GM18499 (cell line): ENCODE measurements around the gene GPATCH8.
"Not testable (repeated sequence)": the region's sequence is repeated elsewhere in the genome, so short reads cannot be mapped to it uniquely, and the experiment has no call there.

Experiments used
- ATAC-seq: cut with Tn5 transposase; IDR thresholded peaks from one replicate; pipeline ENCODE4 v1.9.1; 2021; ENCODE audit warnings: moderate number of reproducible peaks; ENCODE audit not compliant: insufficient read depth, unreplicated experiment

The GPATCH8 gene

DNA sequence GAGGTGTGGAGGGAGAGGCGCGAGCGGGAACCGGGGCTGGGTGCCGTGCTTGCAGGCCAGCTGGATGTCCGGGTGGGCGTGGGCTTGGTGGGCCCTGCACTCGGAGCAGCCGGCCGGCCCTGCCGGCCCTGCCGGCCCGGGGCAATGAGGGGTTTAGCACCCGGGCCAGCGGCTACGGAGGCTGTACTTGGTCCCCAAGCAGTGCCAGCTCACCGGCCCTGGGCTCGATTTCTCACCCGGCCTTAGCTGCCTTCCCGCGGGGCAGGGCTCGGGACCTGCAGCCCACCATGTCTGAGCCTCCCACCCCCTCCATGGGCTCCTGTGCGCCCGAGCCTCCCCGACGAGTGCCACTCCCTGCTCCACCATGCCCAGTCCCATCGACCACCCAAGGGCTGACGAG, 24.7 kb upstream of the GPATCH8 start:
- ATAC-seq, result no peak

DNA sequence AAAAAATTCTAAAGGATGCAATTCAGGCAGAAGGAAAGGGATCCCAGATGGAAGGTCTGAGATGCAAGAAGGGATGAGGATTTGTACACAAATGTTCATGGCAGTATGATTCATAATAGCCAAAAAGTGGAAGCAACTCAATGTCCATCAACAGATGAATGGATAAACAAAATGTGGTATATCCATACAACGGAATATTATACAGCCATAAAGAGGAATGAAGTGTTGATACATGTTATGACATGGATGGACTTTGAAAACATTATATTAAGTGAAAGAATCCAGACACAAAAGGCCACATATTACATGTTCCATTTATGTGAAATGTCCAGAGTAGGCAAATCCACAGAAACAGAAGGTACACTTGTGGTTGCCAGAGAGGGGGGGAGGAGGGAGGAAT, 23.9 kb upstream of the GPATCH8 start:
- ATAC-seq, result no peak

DNA sequence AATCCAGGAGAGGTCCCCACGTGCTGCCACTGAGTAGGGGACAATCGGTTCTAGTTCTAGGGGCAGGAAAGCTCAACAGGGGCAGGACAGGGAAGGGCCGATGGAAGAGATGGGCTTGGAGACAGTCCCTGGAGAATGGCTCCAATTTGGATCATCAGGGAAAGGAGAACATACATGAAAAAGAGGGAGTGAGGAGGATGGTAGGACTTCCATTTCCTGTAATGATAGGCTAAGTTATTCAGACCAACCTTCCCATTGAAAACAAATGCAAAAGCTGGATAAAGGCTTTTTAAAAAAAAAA, 20.4 kb upstream of the GPATCH8 start:
- ATAC-seq, result no peak

DNA sequence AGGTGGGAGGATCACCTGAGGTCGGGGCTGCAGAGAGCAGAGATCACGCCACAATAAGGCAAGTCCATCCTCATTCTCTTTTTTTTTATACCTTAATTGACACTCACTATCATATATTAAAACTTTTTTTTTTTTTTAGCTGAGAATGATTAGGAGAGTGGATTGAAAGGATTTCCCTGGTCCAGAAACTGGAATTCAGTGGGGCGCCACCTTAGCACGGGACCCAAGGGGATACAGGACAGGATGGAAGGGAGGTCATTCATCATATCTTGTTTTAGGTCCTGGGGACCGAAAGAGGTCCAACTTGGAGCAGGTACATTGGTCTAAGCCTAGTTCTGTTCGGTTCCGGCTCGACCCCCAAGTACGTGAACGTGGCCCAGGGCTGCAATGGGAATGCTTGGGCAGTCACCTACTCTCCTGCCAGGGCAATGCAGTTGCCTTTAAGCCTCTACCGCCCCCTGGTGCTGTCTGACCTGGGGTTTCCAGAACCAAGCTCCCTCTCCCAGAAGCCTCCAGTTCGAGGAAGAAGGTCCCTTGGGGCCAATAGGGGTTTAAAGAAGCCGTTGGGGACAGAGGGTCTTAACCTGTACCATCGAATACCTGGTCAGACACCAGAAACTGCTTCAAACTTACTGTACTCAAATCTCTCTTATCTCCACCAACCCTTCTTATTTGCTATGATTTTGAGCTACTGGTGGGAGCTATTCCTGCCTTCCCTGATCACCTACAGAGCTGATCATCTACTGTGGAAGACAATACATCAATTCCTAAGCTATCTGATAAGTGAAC, 19.9 kb upstream of the GPATCH8 start:
- ATAC-seq, result no peak

DNA sequence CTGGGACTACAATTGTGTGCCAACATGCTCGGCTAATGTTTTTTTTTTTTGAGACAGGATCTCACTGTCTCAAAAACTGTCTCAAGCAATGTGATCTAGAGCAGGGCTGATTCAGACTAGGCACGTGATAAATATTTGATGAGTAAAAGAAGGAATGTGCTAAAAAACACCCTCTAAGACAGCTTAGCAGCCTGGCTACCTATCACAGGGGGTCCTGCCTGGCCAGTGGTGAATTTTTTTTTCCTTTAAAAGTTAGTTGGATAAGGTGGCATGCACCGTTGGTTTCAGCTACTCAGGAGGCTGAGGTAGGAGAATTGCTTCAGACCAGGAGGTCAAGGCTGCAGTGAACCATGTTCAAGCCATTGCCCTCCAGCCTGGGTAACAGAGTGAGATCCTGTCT, 14.8 kb upstream of the GPATCH8 start:
- no peak for ATAC-seq

DNA sequence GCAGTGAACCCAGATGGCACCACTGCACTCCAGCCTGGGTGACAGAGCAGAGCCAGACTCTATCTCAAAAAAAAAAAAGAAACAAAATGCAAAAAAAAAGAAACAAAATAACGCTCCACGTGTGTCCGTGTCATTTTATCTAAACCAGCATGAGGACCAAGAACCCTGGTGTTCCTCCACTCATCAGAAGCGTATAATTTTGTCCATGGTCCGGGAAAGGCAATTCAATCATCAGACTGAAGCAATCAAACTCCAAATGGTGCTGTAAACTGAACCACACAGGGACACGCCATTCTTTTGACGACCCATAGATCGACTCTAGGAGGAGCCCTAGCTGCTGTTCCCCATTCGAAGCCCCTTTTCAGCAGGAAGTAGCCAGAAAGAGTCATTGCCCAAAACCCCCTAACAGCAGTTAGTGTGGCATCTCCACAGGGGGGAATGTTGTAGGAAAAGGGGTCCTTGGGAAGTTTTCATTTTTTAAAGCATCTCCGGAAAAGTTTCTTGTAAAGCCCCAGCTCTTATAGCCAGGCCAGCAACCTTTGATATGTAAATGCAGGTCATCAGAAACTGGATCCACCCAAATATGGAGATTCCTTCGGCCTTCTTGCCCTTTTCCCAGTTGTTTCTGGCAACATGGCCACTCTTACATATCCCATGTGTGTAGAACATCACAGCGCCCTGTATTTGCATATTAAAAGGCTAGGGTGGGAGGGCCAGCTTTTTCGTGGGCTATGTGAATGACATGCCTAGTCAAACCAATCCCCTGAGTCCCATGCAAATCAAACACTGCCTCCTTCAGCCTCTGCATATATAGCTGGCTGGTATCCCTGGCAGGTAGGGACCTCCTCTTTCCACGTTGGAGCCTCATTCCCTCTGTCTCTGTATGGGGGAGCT, 8.3 kb upstream of the GPATCH8 start:
- ATAC-seq, result not testable (repeated sequence)

DNA sequence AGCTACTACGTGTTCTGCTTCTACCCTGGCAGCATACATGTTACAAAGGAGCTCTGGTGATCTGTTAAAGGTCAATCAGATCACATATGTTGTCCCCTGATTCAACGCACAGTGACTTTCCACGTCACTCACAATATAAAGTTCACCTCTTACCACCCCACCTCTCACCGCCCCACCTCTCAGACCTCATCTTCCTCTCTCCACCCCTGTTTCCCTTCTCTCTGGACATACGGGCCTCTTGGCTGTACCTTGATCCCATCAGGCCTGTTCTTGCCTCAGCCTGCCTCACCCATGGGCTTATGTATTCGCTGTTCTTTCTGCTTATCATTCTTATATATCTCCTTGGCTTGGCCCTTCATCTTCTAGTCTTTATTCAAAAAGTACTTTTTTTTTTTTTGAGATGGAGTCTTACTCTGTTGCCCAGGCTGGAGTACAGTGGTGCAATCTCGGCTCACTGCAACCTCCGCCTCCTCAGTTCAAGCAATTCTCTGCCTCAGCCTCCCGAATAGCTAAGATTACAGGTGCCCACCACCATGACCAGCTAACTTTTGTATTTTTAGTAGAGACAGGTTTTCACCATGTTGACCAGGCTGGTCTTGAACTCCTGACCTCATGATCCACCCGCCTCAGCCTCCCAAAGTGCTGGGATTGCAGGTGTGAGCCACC, 3.9 kb upstream of the GPATCH8 start:
- ATAC-seq, result not testable (repeated sequence)

DNA sequence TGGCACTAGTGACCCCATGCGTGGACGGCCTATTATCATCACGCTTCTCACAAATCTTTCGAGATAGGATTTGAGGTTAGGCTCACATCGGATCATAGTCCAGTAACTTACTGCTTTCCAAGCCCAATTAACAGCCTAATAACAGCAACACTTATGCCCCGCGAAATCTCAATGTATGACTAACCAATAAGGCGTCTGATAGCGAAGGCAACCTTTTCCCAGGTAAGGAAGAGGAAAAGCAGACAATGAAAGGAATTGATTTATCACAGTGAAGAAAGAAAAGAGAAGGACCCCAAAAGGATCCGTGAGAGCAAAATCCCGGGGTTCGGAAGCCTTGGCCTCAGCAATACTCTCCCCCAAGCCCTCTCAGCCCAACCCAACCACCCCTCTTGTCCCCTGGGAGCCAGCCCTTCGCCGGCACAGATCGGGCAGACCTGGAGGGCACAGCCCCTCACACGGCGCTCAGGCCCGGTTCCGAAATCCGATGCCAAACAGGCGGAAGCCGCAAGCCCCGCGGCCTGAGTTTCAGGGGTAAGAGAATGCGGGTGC, 534 bp downstream of the GPATCH8 start:
- ATAC-seq, result no peak

DNA sequence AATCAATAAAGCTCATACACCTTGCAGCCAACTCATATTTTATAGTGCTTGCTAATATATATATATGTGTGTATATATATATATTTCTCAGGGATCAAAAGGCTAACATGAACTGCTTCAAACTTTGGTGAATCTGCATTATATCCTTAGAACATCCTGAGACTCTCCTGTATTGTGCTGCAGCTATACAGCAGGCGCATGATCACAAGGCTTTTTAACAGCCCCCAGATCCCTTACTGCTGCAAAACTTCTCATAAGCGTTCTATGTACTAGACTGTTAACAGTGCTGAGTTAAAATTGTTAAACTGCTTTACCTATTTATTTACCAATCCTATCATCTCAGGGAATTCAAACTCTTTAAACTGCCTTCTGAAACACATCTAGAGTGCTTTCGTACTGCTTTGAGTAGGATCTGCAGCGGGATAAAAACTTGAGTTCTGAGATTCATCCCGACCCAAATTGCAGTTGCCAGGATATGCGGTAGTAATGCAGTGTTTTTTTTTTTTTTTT, 1.3 kb downstream of the GPATCH8 start:
- no peak for ATAC-seq

DNA sequence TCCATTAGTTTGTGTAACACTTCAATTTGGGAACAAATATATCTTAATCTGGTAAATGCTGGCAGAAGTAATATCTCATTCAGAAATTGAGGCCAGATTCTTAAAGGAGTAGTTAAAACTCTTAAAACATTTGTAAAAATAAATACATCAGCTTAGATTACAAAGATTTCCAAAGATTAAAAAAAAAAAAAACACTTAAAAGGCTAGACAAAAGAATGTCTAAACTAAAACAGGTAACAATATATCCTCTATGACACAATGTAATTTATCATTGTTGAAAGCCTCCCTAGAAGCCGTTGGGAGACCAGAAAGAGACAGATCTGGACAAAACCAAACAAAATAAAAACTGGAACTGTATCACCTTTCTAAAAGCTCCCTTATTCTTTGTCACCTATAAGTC, 3.5 kb downstream of the GPATCH8 start:
- ATAC-seq, result no peak

DNA sequence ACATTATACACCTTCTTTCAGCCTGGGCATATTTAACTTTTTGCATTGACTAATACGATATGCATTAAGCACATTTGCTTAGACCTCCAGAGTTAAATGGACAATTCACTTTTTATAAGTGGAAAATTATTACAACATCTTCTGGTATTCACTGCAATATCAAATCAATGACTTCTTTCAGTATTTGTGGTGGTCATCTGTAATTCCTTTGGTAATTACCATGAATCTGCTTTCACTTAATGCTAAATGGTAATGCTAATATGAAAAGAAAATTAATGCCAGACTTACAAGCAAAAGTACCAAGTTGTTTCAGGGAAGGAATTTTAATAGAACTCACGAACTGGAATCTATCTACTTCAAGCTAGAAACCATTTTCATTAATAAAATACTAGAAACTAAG, 6.4 kb downstream of the GPATCH8 start:
- no peak for ATAC-seq

DNA sequence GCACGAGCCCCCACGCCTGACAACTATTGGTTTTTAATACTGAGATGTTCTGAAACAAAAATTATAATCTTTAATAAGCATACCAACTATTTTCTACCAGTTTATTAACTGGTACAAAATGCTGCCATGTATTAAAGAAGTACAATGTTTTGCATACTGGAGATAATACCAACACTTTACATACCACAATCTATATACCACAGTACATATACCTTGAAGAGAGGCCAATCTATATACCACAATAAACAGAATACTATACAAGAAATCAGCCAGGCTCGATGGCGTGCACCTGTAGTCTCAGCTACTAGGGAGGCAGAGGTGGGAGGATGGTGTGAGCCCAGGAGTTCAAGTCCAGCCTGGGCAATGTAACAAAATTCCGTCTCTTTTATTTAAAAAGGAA, 9.9 kb downstream of the GPATCH8 start:
- no peak for ATAC-seq

DNA sequence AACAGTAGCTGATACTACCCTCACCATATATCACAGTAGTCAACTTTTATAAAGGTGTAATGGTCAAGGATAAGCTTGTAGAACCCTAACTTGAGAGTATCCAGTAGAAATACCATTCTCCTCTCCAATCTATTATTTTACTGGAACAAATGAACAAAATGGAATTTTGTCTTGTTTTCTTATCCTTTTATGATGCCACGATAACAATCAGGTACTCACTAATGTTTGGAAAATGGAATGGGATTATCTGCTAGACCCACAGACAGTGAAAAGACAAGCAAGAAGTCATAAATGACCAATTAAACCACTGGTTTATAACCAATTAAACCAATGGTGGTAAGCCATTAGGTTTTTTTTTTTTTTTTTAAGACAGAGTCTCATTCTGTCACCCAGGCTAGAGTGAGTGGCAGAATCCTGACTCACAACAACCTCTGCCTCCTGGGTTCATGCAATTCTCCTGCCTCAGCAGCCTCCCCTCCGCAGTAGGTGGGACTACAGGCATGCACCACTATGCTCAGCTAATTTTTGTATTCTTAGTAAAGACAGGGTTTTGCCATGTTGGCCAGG, 10.4 kb downstream of the GPATCH8 start:
- no peak for ATAC-seq

DNA sequence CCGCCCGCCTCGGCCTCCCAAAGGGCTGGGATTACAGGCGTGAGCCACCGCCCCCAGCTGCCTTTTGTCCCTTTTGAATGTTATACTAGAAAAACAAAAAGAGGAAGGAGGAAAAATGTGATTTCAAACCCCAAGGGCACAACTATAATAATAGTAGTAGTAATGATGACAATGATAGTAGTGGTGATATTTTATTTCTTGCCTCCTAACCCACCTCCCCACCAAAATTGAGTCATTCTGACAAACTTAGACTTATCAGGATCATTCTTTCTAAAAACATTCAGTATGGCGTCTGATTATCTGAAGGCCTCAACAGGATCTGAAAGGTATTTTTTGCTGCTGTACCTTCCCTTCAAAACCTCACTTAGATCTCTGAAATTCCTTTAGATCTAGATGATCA, 13.6 kb downstream of the GPATCH8 start:
- no peak for ATAC-seq

DNA sequence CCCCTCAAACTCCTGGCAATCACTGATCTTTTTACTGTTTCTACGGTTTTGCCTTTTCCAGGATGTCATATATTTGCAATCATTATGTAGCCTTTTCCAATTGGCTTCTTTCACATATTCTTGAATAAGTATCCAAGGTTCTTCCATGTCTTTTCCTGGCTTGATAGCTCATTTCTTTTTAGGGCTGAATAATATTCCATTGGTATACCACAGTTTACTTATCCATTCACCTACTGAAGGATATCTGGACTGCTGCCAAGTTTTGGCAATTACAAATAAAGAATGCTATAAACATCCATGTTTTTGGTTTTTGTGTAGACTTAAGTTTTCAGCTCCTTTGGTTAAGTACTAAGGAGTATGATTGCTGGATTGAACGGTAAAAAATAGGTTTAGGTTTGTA, 16.0 kb downstream of the GPATCH8 start:
- ATAC-seq, result no peak

DNA sequence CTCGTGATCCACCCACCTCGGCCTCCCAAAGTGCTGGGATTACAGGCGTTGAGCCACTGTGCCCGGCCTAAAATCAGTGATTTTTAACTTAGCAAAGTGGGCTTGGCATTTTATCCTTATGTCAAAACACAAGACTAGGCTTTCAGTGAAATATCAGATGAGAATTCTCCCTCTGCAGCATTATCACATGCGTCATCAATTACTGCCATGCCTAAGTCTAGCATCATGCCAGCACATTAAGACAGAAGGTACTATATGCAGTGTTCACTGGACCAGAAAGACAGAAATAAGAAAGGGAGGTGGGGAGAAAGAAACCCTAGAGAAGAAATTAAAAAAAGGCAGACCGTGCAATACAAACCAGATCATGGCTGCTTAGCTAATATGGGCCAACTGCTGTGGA, 29.8 kb downstream of the GPATCH8 start:
- no peak for ATAC-seq

DNA sequence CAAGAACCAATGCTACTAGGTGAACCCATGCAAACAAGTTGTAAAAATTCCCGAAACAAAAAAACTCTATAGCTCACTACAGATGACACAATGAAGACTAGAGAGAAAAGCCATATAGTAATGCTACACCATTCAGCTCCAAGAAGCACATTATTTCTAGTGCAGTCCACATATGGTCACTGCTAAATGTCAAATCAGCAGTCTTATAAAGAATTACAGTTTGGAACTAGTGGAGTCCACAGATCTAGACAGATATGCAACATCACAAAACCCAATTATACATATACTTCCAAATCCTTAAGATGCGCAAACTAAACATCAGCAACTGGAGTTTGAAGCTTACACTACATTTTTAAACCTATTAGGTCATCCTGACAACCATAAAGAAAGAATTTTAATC, 33.5 kb downstream of the GPATCH8 start:
- ATAC-seq, result no peak

DNA sequence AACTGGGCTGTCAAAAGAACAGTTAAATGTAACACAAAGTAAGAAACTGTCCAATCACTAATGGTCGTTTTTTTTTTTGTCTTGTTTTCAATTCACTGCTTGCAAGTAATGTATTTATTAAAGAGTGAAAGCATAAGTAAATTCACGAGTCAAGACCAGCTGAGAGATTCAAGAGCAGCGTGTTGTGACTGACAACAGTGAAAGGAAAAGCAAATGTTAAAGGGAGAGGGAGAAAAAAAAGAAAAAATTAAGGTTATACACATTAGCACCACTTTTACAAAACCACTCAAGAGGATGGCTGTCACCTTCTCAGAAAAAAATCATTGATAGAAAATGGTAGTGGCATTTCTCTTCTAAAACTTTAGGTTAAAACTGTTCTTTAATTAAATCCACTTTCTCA, 36.1 kb downstream of the GPATCH8 start:
- no peak for ATAC-seq

DNA sequence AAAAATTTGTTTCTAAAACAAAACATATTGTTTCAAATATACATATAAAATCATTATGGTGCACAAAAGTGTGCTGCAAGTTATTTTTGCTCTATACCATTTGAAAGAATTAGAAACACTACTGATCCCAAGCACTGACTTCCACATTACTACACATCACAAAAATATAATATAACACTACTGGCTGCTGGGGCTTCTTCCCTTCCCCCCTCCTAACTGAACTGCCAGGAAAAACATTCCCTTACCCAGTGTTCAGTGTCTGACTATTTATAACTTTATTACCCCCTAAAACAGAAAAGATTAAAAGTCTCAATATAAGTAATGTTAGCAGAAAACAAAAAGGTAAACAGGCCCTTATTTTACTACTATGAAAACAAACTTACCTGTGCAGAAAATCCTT, 36.9 kb downstream of the GPATCH8 start:
- no peak for ATAC-seq

DNA sequence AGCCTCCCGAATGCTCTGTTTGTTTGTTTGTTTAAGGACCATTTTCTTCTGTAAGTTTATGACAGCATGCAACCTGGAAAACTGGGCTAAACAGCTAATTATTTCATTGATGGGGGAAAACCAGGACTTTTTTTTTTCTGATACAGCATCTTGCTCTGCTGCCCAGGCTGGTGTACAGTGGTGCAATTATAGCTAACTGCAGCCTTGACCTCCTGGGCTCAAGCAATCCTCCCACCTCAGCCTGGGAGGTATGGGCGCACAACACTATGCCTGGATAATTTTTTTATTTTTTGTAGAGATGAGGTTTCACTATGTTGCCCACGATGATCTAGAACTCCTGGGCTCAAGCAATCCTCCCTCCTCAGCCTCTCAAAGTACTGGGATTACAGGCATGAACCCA, 37.3 kb downstream of the GPATCH8 start:
- no peak for ATAC-seq

DNA sequence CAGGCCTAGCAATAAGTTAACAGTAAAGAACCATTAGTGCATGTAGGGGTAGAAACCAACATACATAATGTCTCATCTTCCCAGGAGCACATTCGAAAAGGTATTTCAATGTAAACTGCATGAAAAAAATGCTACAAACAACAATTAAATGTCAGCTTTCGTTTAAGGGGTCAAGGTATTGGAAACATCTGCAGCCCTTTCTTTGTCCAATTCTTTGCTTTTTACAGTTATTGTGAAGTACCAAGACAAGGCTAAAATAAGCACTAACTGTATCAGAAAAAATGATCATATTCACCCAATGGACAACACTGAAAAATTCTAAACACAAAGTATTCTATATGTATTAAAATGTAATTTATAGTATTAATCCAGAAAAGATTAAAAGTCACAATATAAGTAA, 37.9 kb downstream of the GPATCH8 start:
- ATAC-seq, result no peak
